ENCODE data around the gene TRIO. TPM values are rescaled to one million over a fixed set of nuclear protein-coding genes. Genes with fewer than 3 reads are reported as not detected.

The TRIO gene
- total RNA-seq, 1 donor from 2014 or later = 223 TPM

- Mint-ChIP-seq H3K9me3 (no peaks in the 10 kb centered on the region), H3K4me1 (peaks cover 5% of the 10 kb centered on the region), H3K27me3 (no peaks in the 10 kb centered on the region), H3K36me3 (ENCODE audit: low read depth) (peaks cover 80% of the 10 kb centered on the region), H3K27ac (no peak overlapping the region), H3K4me3 (no peak overlapping the region)
- intact Hi-C loops (cut with micrococcal nuclease) = no loop called here
- POLR2A ChIA-PET = no interaction called here
- no peak for DNase-seq
- CTCF ChIA-PET = no interaction called here
- TF ChIP-seq, protein P1, sequence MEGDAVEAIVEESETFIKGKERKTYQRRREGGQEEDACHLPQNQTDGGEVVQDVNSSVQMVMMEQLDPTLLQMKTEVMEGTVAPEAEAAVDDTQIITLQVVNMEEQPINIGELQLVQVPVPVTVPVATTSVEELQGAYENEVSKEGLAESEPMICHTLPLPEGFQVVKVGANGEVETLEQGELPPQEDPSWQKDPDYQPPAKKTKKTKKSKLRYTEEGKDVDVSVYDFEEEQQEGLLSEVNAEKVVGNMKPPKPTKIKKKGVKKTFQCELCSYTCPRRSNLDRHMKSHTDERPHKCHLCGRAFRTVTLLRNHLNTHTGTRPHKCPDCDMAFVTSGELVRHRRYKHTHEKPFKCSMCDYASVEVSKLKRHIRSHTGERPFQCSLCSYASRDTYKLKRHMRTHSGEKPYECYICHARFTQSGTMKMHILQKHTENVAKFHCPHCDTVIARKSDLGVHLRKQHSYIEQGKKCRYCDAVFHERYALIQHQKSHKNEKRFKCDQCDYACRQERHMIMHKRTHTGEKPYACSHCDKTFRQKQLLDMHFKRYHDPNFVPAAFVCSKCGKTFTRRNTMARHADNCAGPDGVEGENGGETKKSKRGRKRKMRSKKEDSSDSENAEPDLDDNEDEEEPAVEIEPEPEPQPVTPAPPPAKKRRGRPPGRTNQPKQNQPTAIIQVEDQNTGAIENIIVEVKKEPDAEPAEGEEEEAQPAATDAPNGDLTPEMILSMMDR (IDR thresholded peaks at IDR 0.05) = no peak
- ATAC-seq (ENCODE audit: low read depth) = no peak
These were observed 215.4 kb downstream of the TRIO start for GRCh38 chr5:14358536-14358935.

GRCh38 chr5:14359069-14360043 lies 216.2 kb downstream of the TRIO start:
- ChIA-PET CTCF (no interaction called here), POLR2A (no interaction called here)
- Mint-ChIP-seq H3K4me1 (peaks cover 4% of the 10 kb centered on the region), H3K27ac (no peak overlapping the region), H3K36me3 (ENCODE audit: low read depth) (peaks cover 84% of the 10 kb centered on the region), H3K9me3 (no peaks in the 10 kb centered on the region), H3K27me3 (no peaks in the 10 kb centered on the region), H3K4me3 (no peak overlapping the region)
- DNase-seq = no peak
- TF ChIP-seq, protein P1 (IDR thresholded peaks at IDR 0.05) = no peak
- intact Hi-C loops (cut with micrococcal nuclease) = no loop called here
- no peak for ATAC-seq (ENCODE audit: low read depth)

- ATAC-seq (ENCODE audit: low read depth) (no peak), DNase-seq (no peak)
- POLR2A ChIA-PET = no interaction called here
- peaks cover 90% of the 10 kb centered on the region for H3K36me3 Mint-ChIP-seq (ENCODE audit: low read depth)
- CTCF ChIA-PET = interaction anchor here (0.9 to 4.0 kb wide), 3 partner anchors 11 to 286 kb away, joined by 4 to 32 read pairs (median 8); no protein-coding TSS in a partner anchor
- no peak overlapping the region for H3K27ac Mint-ChIP-seq
- no peaks in the 10 kb centered on the region for H3K27me3 Mint-ChIP-seq
- TF ChIP-seq, protein P1 (IDR thresholded peaks at IDR 0.05) = no peak
- intact Hi-C loops (cut with micrococcal nuclease) = no loop called here
- H3K9me3 Mint-ChIP-seq = no peaks in the 10 kb centered on the region
- H3K4me1 Mint-ChIP-seq = peaks cover 19% of the 10 kb centered on the region
- H3K4me3 Mint-ChIP-seq = no peak overlapping the region
These were observed 219.3 kb downstream of the TRIO start for GRCh38 chr5:14362491-14362890.

- no peak for ATAC-seq (ENCODE audit: low read depth)
- H3K27ac Mint-ChIP-seq = no peak overlapping the region
- no peak for DNase-seq
These were observed 221.0 kb downstream of the TRIO start for GRCh38 chr5:14364096-14364495.

More at GRCh38 chr5:14364096-14364495, 221.0 kb downstream of the TRIO start:
- Mint-ChIP-seq H3K9me3 (no peaks in the 10 kb centered on the region), H3K4me1 (peaks cover 19% of the 10 kb centered on the region), H3K36me3 (ENCODE audit: low read depth) (peaks cover 92% of the 10 kb centered on the region), H3K4me3 (no peak overlapping the region), H3K27me3 (no peaks in the 10 kb centered on the region)
- TF ChIP-seq, protein P1 (IDR thresholded peaks at IDR 0.05) = no peak
- intact Hi-C loops (cut with micrococcal nuclease) = loop anchor here (1.0 kb wide), 4 partner anchors 12 to 376 kb away; no protein-coding TSS in a partner anchor
- ChIA-PET POLR2A (interaction anchor here (0.6 kb wide), 1 partner anchor 209 kb away, joined by 5 read pairs; no protein-coding TSS in a partner anchor), CTCF (interaction anchor here (0.8 to 4.0 kb wide), 10 partner anchors 8 to 377 kb away, joined by 3 to 32 read pairs (median 4); no protein-coding TSS in a partner anchor)
